MM.1S (cell line): ENCODE results near the gene TLK1.

Source experiments
- DNase-seq: peaks from one replicate; pipeline ENCODE4 v3.0.0-alpha.2; 2015
- H2AFZ ChIP-seq: fragments of 300-600 bp; sonication (generic); 2 replicates; pipeline ENCODE4 v1.6.0; 2016; ENCODE audit warnings: antibody characterized with exemption, low read length
- H3F3A ChIP-seq: fragments of 300-600 bp; sonication (generic); 2 replicates; pipeline ENCODE4 v1.6.1; 2016; ENCODE audit warnings: mild to moderate bottlenecking, antibody characterized with exemption, low read length, moderate library complexity, mixed read lengths; ENCODE audit not compliant: insufficient read depth
- H3K27ac ChIP-seq: fragments of 300-600 bp; sonication (generic); 2 replicates; pipeline ENCODE4 v1.5.1; 2016; ENCODE audit warnings: mild to moderate bottlenecking, low read length
- H3K27me3 ChIP-seq: fragments of 300-600 bp; sonication (generic); replicated peaks from 2 replicates; pipeline ENCODE4 v1.6.0; 2016; ENCODE audit warnings: low read length; ENCODE audit not compliant: insufficient read depth
- H3K36me3 ChIP-seq: fragments of 300-600 bp; sonication (generic); replicated peaks from 2 replicates; pipeline ENCODE4 v1.6.1; 2016; ENCODE audit warnings: mild to moderate bottlenecking, low read length, mixed read lengths; ENCODE audit not compliant: insufficient read depth
- H3K4me1 ChIP-seq: fragments of 300-600 bp; sonication (generic); 2 replicates; pipeline ENCODE4 v1.6.1; 2016; ENCODE audit warnings: low read length, mixed read lengths
- H3K4me2 ChIP-seq: fragments of 300-600 bp; sonication (generic); 2 replicates; pipeline ENCODE4 v1.6.0; 2016; ENCODE audit warnings: low read depth, low read length
- H3K4me3 ChIP-seq: fragments of 300-600 bp; sonication (generic); 2 replicates; pipeline ENCODE4 v1.5.1; 2016; ENCODE audit warnings: low read length, mixed read lengths
- H3K79me2 ChIP-seq: fragments of 300-600 bp; sonication (generic); 2 replicates; pipeline ENCODE4 v1.6.1; 2016; ENCODE audit warnings: mixed run types, low read length, mixed read lengths
- H3K9ac ChIP-seq: fragments of 300-600 bp; sonication (generic); 2 replicates; pipeline ENCODE4 v1.6.1; 2016; ENCODE audit warnings: low read length, mixed read lengths
- H3K9me2 ChIP-seq: fragments of 300-600 bp; sonication (generic); replicated peaks from 2 replicates; pipeline ENCODE4 v1.6.1; 2016; ENCODE audit warnings: mild to moderate bottlenecking, low read length, mixed read lengths; ENCODE audit not compliant: insufficient read depth
- H3K9me3 ChIP-seq: fragments of 300-600 bp; sonication (generic); replicated peaks from 2 replicates; pipeline ENCODE4 v1.6.1; 2016; ENCODE audit warnings: mild to moderate bottlenecking, low read length, mixed read lengths; ENCODE audit not compliant: insufficient read depth
- H4K20me1 ChIP-seq: fragments of 300-600 bp; sonication (generic); 2 replicates; pipeline ENCODE4 v1.6.1; 2016; ENCODE audit warnings: mild to moderate bottlenecking, low read length, moderate library complexity, mixed read lengths; ENCODE audit not compliant: insufficient read depth
- CTCF ChIP-seq: fragments of 300-600 bp; sonication (generic); IDR thresholded peaks from 2 replicates; pipeline ENCODE4 v1.5.1; 2016; ENCODE audit warnings: antibody characterized with exemption, low read length, mixed read lengths
- EZH2 ChIP-seq: fragments of 300-600 bp; sonication (generic); optimal IDR thresholded peaks from 2 replicates; pipeline ENCODE3; 2017; ENCODE audit warnings: low read depth, mild to moderate bottlenecking, antibody characterized with exemption, low read length, mixed read lengths
- EZH2phosphoT487 ChIP-seq: fragments of 300-600 bp; sonication (generic); IDR thresholded peaks from 2 replicates; pipeline ENCODE4 v1.6.1; 2018; ENCODE audit warnings: antibody characterized with exemption, low read length

TLK1 gene

GRCh38 chr2:171157109-171157500 is 3.6 kb downstream of the TLK1 start:
- DNase-seq, result no peak
- no peak overlapping the region for H3K4me3 ChIP-seq
- H3K9ac ChIP-seq, result no peak overlapping the region
- no peak overlapping the region for H3K4me2 ChIP-seq
- no peaks in the 10 kb centered on the region for H3K36me3 ChIP-seq
- H3K9me3 ChIP-seq, result no peaks in the 10 kb centered on the region
- no peaks in the 10 kb centered on the region for H3K27me3 ChIP-seq
- no peaks in the 10 kb centered on the region for H3K9me2 ChIP-seq
- peaks cover 49% of the 10 kb centered on the region for H4K20me1 ChIP-seq
- TF ChIP-seq EZH2, result no peak
- TF ChIP-seq CTCF, result no peak
- TF ChIP-seq EZH2phosphoT487, result no peak
- H2AFZ ChIP-seq, result no peak overlapping the region
- no peak overlapping the region for H3K27ac ChIP-seq
- H3K4me1 ChIP-seq, result peaks cover 11% of the 10 kb centered on the region
- H3F3A ChIP-seq, result peaks cover 10% of the 10 kb centered on the region
- peaks cover 81% of the 10 kb centered on the region for H3K79me2 ChIP-seq

- Histone ChIP-seq H3K27me3 (no peaks in the 10 kb centered on the region), H3K9me3 (no peaks in the 10 kb centered on the region), H3K9me2 (no peaks in the 10 kb centered on the region), H3K9ac (no peak overlapping the region), H3F3A (no peaks in the 10 kb centered on the region), H3K79me2 (peaks cover 99% of the 10 kb centered on the region), H4K20me1 (peaks cover 62% of the 10 kb centered on the region), H3K36me3 (no peaks in the 10 kb centered on the region), H3K4me2 (no peak overlapping the region), H3K4me1 (peaks cover 11% of the 10 kb centered on the region), H3K27ac (no peak overlapping the region), H3K4me3 (no peak overlapping the region), H2AFZ (no peak overlapping the region)
- DNase-seq, result no peak
- TF ChIP-seq EZH2 (no peak), EZH2phosphoT487 (no peak), CTCF (no peak)
Observed at GRCh38 chr2:171154348-171154747, 6.3 kb downstream of the TLK1 start.

GRCh38 chr2:171150694-171151285 is 9.9 kb downstream of the TLK1 start:
- DNase-seq, result no peak
- peaks cover 97% of the 10 kb centered on the region for H3K79me2 ChIP-seq
- no peaks in the 10 kb centered on the region for H3F3A ChIP-seq
- H3K9me3 ChIP-seq, result no peaks in the 10 kb centered on the region
- TF ChIP-seq CTCF, result no peak
- TF ChIP-seq EZH2, result no peak
- no peak for TF ChIP-seq EZH2phosphoT487
- no peak overlapping the region for H3K4me3 ChIP-seq
- no peak overlapping the region for H3K27ac ChIP-seq
- no peak overlapping the region for H2AFZ ChIP-seq
- no peaks in the 10 kb centered on the region for H3K9me2 ChIP-seq
- H3K9ac ChIP-seq, result no peak overlapping the region
- no peak overlapping the region for H3K4me2 ChIP-seq
- no peaks in the 10 kb centered on the region for H3K27me3 ChIP-seq
- H3K4me1 ChIP-seq, result no peaks in the 10 kb centered on the region
- H3K36me3 ChIP-seq, result no peaks in the 10 kb centered on the region
- H4K20me1 ChIP-seq, result peaks cover 61% of the 10 kb centered on the region
